Vagina (tissue), 2 donors: ENCODE measurements around the gene IGSF3.

Source experiments
- CTCF ChIP-seq, 3 experiments: fragments of 450-650 bp in 2 of 3; fragments of 200-600 bp in 1 of 3; sonication (generic) in 1 of 3; IDR thresholded peaks; one replicate each; pipeline ENCODE4 v1.5.1; 2017 to 2019; ENCODE audit warnings: antibody characterized with exemption in 3 of 3, mild to moderate bottlenecking in 2 of 3, moderate library complexity in 2 of 3
- POLR2A ChIP-seq, 2 donors: fragments of 450-650 bp; IDR thresholded peaks; one replicate each; pipeline ENCODE4 v1.6.1; 2017; ENCODE audit warnings: antibody characterized with exemption in 2 of 2, mild to moderate bottlenecking in 2 of 2, moderate library complexity in 2 of 2
- POLR2AphosphoS5 ChIP-seq, 2 donors: sonication (generic); formaldehyde crosslinking; IDR thresholded peaks; one replicate each; pipeline ENCODE4 v1.9.0; 2017; ENCODE audit warnings: antibody characterized with exemption in 2 of 2, mild to moderate bottlenecking in 2 of 2, low read depth in 1 of 2; ENCODE audit not compliant: insufficient read depth in 1 of 2

GRCh38 chr1:116663821-116664220, 3.7 kb downstream of the IGSF3 start:
- TF ChIP-seq CTCF (IDR thresholded peaks at IDR 0.05) (no peak), POLR2A (IDR thresholded peaks at IDR 0.05) (no peak), POLR2AphosphoS5 (IDR thresholded peaks at IDR 0.05; ENCODE audit: insufficient read depth in 1 of 2, low read depth in 1 of 2) (no peak)
